Pancreas (tissue), 10 donors: Measurements from ENCODE around the gene DMRTB1. TPM values are rescaled to one million over a fixed set of nuclear protein-coding genes. Genes with fewer than 3 reads are reported as not detected.

Experiments
- ATAC-seq, 4 donors: fragments of 200-7000 bp; cut with Tn5 transposase; one replicate each; pipeline versions ENCODE4 v1.8.0 to v1.9.1; 2020; ENCODE audit warnings: mild to moderate bottlenecking in 4 of 4, moderate library complexity in 4 of 4
- DNase-seq, 6 donors: peaks; one replicate each; pipeline ENCODE4 v3.0.0-alpha.2; 2020
- FAIRE-seq: peaks from 2 replicates; lab custom pipeline; 2012; peaks lifted over from hg19 to GRCh38; lab: Jason Lieb, UNC
- H3K27ac ChIP-seq, 4 donors: fragments of 200-600 bp; sonication (generic); 1 replicate in 3 of 4; 2 replicates in 1 of 4; pipeline versions ENCODE4 v1.5.0 to v1.8.0; 2020
- H3K27me3 ChIP-seq, 4 donors: fragments of 200-600 bp; one replicate each; pipeline ENCODE4 v1.8.0; 2021
- H3K36me3 ChIP-seq, 3 donors: fragments of 200-600 bp; sonication (generic) in 1 of 3; one replicate each; pipeline versions ENCODE4 v1.5.0 to v1.8.0; 2020 to 2021
- H3K4me1 ChIP-seq, 3 donors: fragments of 200-600 bp; one replicate each; pipeline ENCODE4 v1.8.0; 2021
- H3K4me3 ChIP-seq, 4 donors: fragments of 200-600 bp; sonication (generic) in 2 of 4; one replicate each; pipeline versions ENCODE4 v1.5.0 to v1.8.0; 2020 to 2021
- H3K9me3 ChIP-seq, 4 donors: fragments of 200-600 bp; one replicate each; pipeline ENCODE4 v1.8.0; 2021
- WGBS, 2 donors: extraction: QIAGEN DNeasy Blood & Tissue Kit; methylation state at CpG; one replicate each; pipeline ENCODE4 v1.1.7; 2013; 5-methylcytosine and 5-hydroxymethylcytosine counted together
- intact Hi-C, 3 donors: fragments of 100-400 bp; cut with DNase I; formaldehyde crosslinking; loops; one replicate each; pipeline versions ENCODE4 v1.11.1 to v1.14.2; 2022
- polyA plus RNA-seq, 2 donors: library from polyadenylated mRNA; stranded (reverse); fragments of 200-250 nt; gene quantifications; one replicate each; pipeline ENCODE4 v1.2.3, GENCODE V29; 2013
- total RNA-seq, 6 donors: library from RNA; stranded (reverse); fragmentation: NEBNext Ultra II Directional in 4 of 6; extraction: Animal tissue kit (Norgen Biotek cat#: 25700) in 4 of 6; gene quantifications; one replicate each; pipeline versions ENCODE4 v1.2.1 to v1.2.4, GENCODE V29; 2021 to 2023
- TF ChIP-seq, protein P1 (sequence below), 4 donors: fragments of 200-600 bp; sonication (generic) in 3 of 4; IDR thresholded peaks; one replicate each; pipeline versions ENCODE4 v1.5.0 to v1.8.0; 2021; ENCODE audit warnings: antibody characterized with exemption in 4 of 4
- donor health status: healthy with polysubstance abuse.
- donor health status: DM: no; HTN: no; CAD: no; lungs with moderate emphysema.
- donor health status: DM: no; HTN: no; CAD: no.
- donor health status: control.
- donor health status: control.
- donor health status: Bipolar disorder and iron deficiency.
- donor health status: DM: yes; HTN: yes; CAD: no.
- donor health status: DM: no; HTN: no; CAD: no.
- donor health status: DM: no; HTN: no; CAD: no.
- donor health status: DM: yes; HTN: yes; CAD: no.

DMRTB1 gene
- total and polyA plus RNA-seq, 8 donors, result not detected

DNA sequence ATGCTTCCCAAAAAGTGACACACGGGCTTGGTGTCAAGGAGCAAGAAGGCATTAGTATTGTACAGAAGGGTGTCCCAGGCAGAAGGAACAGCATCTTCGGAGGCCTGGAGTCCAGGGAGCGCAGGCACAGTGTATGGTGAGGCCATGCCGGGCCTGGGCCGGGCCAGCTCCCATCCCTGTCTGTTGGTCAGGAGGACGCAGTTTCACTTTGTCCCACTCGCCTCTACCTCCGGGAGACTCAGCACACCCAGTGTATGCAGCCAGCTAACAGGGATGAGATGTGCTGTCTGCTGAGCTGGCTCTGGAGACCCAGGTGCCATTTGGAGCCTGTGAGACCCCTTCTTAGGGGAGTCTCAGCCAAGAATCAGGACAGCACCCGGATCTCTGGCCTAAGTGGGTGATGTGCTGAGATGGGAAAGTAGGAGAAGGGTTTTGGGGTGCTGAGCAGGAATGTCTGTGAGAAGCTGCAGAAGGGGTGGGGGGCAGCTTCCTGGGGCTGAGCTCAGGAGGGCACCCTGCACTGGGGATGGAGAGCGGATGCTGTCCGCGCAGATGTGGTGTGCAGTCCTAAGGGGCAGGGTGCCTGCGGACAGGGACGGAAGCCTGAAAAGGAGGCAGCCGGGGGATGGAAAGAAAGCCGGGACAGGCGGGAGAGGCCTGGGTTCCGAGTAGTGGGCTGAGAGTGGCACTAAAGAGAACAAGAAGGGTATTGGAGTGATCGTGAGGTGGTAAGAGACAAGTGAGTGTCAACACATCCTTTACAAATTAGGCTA lies 25.7 kb downstream of the DMRTB1 start:
- Histone ChIP-seq H3K9me3 (no peaks in the 10 kb centered on the region), H3K4me3 (no peak overlapping the region), H3K36me3 (no peaks in the 10 kb centered on the region), H3K27me3 (peaks cover 0 to 5% (median 0%) of the 10 kb centered on the region in 4 donors), H3K4me1 (no peaks in the 10 kb centered on the region), H3K27ac (no peak overlapping the region)
- intact Hi-C loops, result loop anchor here in 2 of 3 donors (5.0 to 10.0 kb wide), 3 partner anchors 200 to 270 kb away; no protein-coding TSS in a partner anchor
- DNase-seq (no peak), ATAC-seq (no peak), FAIRE-seq (no peak)
- TF ChIP-seq, protein P1, sequence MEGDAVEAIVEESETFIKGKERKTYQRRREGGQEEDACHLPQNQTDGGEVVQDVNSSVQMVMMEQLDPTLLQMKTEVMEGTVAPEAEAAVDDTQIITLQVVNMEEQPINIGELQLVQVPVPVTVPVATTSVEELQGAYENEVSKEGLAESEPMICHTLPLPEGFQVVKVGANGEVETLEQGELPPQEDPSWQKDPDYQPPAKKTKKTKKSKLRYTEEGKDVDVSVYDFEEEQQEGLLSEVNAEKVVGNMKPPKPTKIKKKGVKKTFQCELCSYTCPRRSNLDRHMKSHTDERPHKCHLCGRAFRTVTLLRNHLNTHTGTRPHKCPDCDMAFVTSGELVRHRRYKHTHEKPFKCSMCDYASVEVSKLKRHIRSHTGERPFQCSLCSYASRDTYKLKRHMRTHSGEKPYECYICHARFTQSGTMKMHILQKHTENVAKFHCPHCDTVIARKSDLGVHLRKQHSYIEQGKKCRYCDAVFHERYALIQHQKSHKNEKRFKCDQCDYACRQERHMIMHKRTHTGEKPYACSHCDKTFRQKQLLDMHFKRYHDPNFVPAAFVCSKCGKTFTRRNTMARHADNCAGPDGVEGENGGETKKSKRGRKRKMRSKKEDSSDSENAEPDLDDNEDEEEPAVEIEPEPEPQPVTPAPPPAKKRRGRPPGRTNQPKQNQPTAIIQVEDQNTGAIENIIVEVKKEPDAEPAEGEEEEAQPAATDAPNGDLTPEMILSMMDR (IDR thresholded peaks at IDR 0.05), result no peak
- 64 to 72% methylated on average over 19 of the region's 19 CpGs for WGBS, 2 donors

DNA sequence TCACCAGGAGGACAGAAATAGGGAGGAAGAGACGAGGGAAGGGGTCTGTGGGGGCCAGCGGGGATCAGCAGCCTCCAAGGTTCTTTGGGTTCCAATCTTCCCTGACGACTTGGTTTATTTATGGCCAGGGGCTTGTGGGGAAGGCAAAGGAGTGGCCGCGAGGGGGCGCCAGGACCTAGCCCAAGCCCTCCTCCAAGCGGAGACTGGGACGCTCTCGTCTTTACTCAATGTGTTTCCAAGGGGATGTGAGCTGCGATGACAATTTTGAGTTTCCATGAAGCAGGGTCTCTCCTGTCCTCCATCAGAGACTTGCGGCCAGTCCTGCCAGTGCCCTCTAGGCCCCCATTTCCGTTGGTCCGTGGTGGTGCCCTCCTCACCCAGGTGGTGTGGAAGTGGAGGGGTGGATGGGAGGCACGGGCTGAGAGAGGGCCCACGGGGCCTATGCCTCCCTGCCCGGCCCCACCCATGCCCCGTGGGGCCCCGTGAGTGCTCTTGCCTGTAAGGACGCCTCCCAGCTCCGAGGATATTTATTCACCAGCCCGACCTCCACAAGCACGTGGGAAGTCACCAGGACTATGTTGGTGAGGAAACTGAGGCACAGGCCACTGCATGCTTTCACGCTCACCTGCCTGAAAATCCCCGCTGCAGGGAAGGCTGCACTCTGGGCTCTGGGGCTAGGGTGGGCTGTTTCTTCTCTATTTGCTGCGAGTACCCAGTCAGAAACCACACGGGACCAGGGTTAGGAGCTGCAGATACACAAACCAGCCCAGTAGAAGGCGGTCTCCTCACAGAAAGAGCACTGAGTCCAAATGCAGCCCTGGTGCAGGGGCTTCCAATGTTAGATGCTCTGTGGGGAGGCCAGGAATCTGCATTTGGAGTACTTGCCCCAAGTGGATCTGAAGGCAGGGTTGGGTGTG lies 26.5 kb downstream of the DMRTB1 start:
- FAIRE-seq (no peak), ATAC-seq (peak; percentile 80 to 95 (median 92)), DNase-seq (peak in 5 of 6 donors; percentile 43 to 91 (median 73))
- Histone ChIP-seq H3K27me3 (peaks cover 0 to 5% (median 0%) of the 10 kb centered on the region in 4 donors), H3K9me3 (no peaks in the 10 kb centered on the region), H3K4me3 (no peak overlapping the region), H3K27ac (no peak overlapping the region), H3K36me3 (no peaks in the 10 kb centered on the region), H3K4me1 (no peaks in the 10 kb centered on the region)
- WGBS, 2 donors, result 16 to 21% methylated on average over 27 of the region's 27 CpGs
- TF ChIP-seq, protein P1 (IDR thresholded peaks at IDR 0.05), result peak; percentile 62 to 82 (median 78)
- intact Hi-C loops, result loop anchor here in 2 of 3 donors (5.0 to 10.0 kb wide), 3 partner anchors 199 to 269 kb away; no protein-coding TSS in a partner anchor

DNA sequence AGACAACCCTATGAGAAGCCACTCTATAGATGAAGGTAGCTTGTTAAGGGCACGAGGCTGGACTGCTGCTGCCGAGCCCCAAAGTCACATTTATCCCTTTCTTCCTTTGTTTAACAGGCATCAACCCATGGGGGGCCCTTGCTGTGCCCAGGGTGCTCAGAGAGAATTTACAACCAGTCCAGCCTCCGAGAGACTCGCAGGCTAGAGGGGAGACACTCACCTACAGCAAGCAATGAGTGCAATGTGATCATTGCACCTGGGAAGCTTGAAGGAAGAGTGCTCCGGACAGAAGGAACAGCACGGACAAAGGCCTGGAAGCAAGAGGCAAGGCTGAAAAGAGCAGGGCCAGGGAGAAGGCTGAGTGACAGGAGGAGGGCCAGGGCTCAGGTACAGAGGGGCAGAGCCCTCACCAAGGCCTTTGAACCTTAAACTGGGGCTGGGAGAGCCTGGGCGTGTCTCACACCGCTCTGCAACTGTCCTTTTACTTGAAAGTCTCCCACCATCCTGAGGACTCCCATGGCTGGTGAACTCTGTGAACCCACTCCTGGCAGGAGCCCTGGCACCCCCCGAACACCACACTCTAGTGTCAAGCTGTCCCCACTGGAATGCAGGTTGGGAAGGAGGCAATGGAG lies 27.3 kb downstream of the DMRTB1 start:
- Histone ChIP-seq H3K9me3 (no peaks in the 10 kb centered on the region), H3K27me3 (peaks cover 0 to 5% (median 0%) of the 10 kb centered on the region in 4 donors), H3K27ac (no peak overlapping the region), H3K4me3 (no peak overlapping the region), H3K36me3 (no peaks in the 10 kb centered on the region), H3K4me1 (no peaks in the 10 kb centered on the region)
- intact Hi-C loops, result loop anchor here in 2 of 3 donors (5.0 to 10.0 kb wide), 3 partner anchors 198 to 268 kb away; no protein-coding TSS in a partner anchor
- TF ChIP-seq, protein P1 (IDR thresholded peaks at IDR 0.05), result no peak
- DNase-seq, result no peak
- FAIRE-seq, result no peak
- WGBS, 2 donors, result 58 to 63% methylated on average over 9 of the region's 9 CpGs
- ATAC-seq, result no peak

DNA sequence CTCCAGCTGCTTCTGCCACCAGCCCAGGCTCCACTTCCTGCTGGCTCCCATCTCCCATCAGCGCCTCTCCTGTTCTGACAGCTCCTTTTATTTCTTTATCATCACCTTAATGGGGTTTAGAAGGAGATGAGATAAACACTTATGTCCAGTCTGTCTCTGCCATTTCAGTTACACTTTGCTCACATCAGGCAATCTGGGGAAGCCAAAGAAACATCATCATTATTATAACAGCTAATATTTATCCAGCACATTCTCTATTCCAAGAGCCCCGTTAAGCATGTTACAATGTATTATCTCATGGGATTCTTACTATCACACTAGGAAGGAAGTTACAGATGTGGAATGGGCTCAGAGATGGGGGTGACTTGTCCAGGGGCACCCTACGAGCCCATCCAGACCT lies 31.2 kb downstream of the DMRTB1 start:
- Histone ChIP-seq H3K9me3 (no peaks in the 10 kb centered on the region), H3K4me1 (no peaks in the 10 kb centered on the region), H3K27ac (no peak overlapping the region), H3K4me3 (no peak overlapping the region), H3K36me3 (no peaks in the 10 kb centered on the region), H3K27me3 (peaks cover 0 to 5% (median 0%) of the 10 kb centered on the region in 4 donors)
- TF ChIP-seq, protein P1 (IDR thresholded peaks at IDR 0.05), result no peak
- 38 to 41% methylated on average over 3 of the region's 3 CpGs for whole genome bisulfite sequencing, 2 donors
- FAIRE-seq (no peak), DNase-seq (no peak), ATAC-seq (no peak)
- intact Hi-C loops, result no loop called here
